Hippocampal formation (tissue), 2 donors: ENCODE data around the gene RUFY4.
A peak's percentile ranks its signal among the peaks of the same experiment; 100 is the strongest.
"Not testable (repeated sequence)": the region's sequence is repeated elsewhere in the genome, so short reads cannot be mapped to it uniquely, and the experiment has no call there.

Experiments
- DNase-seq, 2 donors: peaks; one replicate each; lab custom pipeline; 2025; lab: John Stamatoyannopoulos, UW

Gene RUFY4

GRCh38 chr2:218031261-218031660 lies 37.8 kb upstream of the RUFY4 start:
- DNase-seq: no peak

- no peak for DNase-seq
Observed at GRCh38 chr2:218031771-218032257, 37.2 kb upstream of the RUFY4 start.

- no peak for DNase-seq
Observed at GRCh38 chr2:218032336-218033171, 36.5 kb upstream of the RUFY4 start.

GRCh38 chr2:218033208-218033589 lies 35.9 kb upstream of the RUFY4 start:
- no peak for DNase-seq

GRCh38 chr2:218033590-218034496 lies 35.2 kb upstream of the RUFY4 start:
- no peak for DNase-seq

- DNase-seq: peak; percentile 30 to 32
Observed at GRCh38 chr2:218034497-218035213, 34.4 kb upstream of the RUFY4 start.

- DNase-seq: no peak
Observed at GRCh38 chr2:218035463-218036100, 33.5 kb upstream of the RUFY4 start.

GRCh38 chr2:218036371-218036770 lies 32.7 kb upstream of the RUFY4 start:
- no peak for DNase-seq

- DNase-seq: no peak
Observed at GRCh38 chr2:218039171-218039570, 29.9 kb upstream of the RUFY4 start.

GRCh38 chr2:218040883-218041282 lies 28.2 kb upstream of the RUFY4 start:
- DNase-seq: no peak

GRCh38 chr2:218041302-218042168 lies 27.5 kb upstream of the RUFY4 start:
- no peak for DNase-seq

- DNase-seq: no peak
Observed at GRCh38 chr2:218043100-218043499, 26.0 kb upstream of the RUFY4 start.

GRCh38 chr2:218043701-218044109 lies 25.3 kb upstream of the RUFY4 start:
- DNase-seq: no peak

- not testable (repeated sequence) for DNase-seq
Observed at GRCh38 chr2:218044599-218044998, 24.5 kb upstream of the RUFY4 start.

- DNase-seq: no peak
Observed at GRCh38 chr2:218046238-218046637, 22.8 kb upstream of the RUFY4 start.

GRCh38 chr2:218047536-218048225 lies 21.4 kb upstream of the RUFY4 start:
- no peak for DNase-seq

- no peak for DNase-seq
Observed at GRCh38 chr2:218051903-218052302, 17.1 kb upstream of the RUFY4 start.

GRCh38 chr2:218059289-218059688 lies 9.8 kb upstream of the RUFY4 start:
- DNase-seq: no peak

- no peak for DNase-seq
Observed at GRCh38 chr2:218060118-218060517, 8.9 kb upstream of the RUFY4 start.
